Adrenal gland (tissue), 5 donors: ENCODE measurements around the gene B9D2.

Experiments
- POLR2A ChIP-seq, 2 donors: fragments of 450-650 bp; IDR thresholded peaks; one replicate each; pipeline ENCODE4 v1.6.1; 2017; ENCODE audit warnings: antibody characterized with exemption in 2 of 2, mild to moderate bottlenecking in 2 of 2, moderate library complexity in 1 of 2
- TF ChIP-seq, protein P1 (sequence below), 6 experiments: fragments of 450-650 bp in 4 of 6; fragments of 200-600 bp in 2 of 6; sonication (generic) in 1 of 6; IDR thresholded peaks; 1 replicate in 5 of 6; 2 replicates in 1 of 6; pipeline versions ENCODE4 v1.5.1 to v1.8.0; 2016 to 2021; ENCODE audit warnings: antibody characterized with exemption in 6 of 6, mild to moderate bottlenecking in 2 of 6, moderate library complexity in 1 of 6
- donor health status: DM: no; HTN: no; CAD: no.

DNA sequence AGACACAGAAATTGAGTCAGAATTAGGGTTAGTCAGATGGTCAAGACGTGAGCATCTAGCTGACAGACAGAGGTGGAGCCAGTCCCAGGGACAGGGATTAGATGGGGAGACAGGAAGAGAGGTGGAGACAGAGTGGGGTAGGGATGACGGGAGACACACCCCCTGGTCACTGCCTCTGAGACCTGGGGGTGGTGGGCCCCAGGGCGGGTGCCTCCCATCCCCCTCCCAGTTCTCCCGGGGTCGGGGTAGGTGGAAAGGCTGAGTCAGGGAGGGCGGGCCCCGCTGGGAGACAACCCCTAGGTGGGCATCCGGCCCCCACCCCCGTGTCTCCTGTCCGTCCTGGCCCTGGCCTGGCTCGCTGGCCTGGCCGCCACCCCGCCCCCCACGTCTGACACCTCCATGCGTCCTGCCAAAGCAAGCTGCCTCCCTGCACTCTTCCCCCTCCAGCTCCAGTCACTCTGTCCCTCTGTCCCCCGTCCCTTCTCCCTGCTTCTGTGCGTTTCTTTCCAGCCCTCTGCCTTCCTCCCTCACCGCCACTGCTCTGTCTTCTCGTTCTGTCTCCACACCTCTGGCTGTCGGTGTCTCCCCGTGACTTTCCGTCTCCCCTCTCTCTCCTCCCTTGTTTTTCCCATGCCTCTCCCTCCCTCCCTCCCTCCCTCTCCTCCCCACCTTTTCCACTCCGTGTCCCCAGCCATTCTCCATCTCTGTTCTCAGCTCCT is 38.9 kb downstream of the B9D2 start:
- TF ChIP-seq, protein P1, sequence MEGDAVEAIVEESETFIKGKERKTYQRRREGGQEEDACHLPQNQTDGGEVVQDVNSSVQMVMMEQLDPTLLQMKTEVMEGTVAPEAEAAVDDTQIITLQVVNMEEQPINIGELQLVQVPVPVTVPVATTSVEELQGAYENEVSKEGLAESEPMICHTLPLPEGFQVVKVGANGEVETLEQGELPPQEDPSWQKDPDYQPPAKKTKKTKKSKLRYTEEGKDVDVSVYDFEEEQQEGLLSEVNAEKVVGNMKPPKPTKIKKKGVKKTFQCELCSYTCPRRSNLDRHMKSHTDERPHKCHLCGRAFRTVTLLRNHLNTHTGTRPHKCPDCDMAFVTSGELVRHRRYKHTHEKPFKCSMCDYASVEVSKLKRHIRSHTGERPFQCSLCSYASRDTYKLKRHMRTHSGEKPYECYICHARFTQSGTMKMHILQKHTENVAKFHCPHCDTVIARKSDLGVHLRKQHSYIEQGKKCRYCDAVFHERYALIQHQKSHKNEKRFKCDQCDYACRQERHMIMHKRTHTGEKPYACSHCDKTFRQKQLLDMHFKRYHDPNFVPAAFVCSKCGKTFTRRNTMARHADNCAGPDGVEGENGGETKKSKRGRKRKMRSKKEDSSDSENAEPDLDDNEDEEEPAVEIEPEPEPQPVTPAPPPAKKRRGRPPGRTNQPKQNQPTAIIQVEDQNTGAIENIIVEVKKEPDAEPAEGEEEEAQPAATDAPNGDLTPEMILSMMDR (IDR thresholded peaks at IDR 0.05), result no peak
- no peak for TF ChIP-seq POLR2A (IDR thresholded peaks at IDR 0.05)
